PC-3 (cell line): ENCODE measurements around the gene MTHFD1L.

Experiments used
- EZH2 ChIP-seq: fragments of 300-600 bp; sonication (generic); IDR thresholded peaks from one replicate; pipeline ENCODE4 v1.6.1; 2017; ENCODE audit warnings: antibody characterized with exemption, mild to moderate bottlenecking, low read length; ENCODE audit not compliant: unreplicated experiment
- EZH2phosphoT487 ChIP-seq: fragments of 300-600 bp; sonication (generic); IDR thresholded peaks from 2 replicates; pipeline ENCODE4 v1.6.1; 2018; ENCODE audit warnings: mild to moderate bottlenecking, antibody characterized with exemption, low read length, borderline replicate concordance
- TF ChIP-seq, protein P1 (sequence below): fragments of 300-600 bp; sonication (generic); conservative IDR thresholded peaks from 2 replicates; pipeline ENCODE4 v1.5.1; 2017; ENCODE audit warnings: antibody characterized with exemption, low read depth, mild to moderate bottlenecking, low read length

GRCh38 chr6:150915880-150916265, 50.4 kb downstream of the MTHFD1L start:
- TF ChIP-seq, protein P1, sequence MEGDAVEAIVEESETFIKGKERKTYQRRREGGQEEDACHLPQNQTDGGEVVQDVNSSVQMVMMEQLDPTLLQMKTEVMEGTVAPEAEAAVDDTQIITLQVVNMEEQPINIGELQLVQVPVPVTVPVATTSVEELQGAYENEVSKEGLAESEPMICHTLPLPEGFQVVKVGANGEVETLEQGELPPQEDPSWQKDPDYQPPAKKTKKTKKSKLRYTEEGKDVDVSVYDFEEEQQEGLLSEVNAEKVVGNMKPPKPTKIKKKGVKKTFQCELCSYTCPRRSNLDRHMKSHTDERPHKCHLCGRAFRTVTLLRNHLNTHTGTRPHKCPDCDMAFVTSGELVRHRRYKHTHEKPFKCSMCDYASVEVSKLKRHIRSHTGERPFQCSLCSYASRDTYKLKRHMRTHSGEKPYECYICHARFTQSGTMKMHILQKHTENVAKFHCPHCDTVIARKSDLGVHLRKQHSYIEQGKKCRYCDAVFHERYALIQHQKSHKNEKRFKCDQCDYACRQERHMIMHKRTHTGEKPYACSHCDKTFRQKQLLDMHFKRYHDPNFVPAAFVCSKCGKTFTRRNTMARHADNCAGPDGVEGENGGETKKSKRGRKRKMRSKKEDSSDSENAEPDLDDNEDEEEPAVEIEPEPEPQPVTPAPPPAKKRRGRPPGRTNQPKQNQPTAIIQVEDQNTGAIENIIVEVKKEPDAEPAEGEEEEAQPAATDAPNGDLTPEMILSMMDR: no peak
- TF ChIP-seq EZH2phosphoT487 (no peak), EZH2 (no peak)
